KBM-7 (cell line): Measurements from ENCODE around the gene FXN.
"Not testable (repeated sequence)": the region's sequence is repeated elsewhere in the genome, so short reads cannot be mapped to it uniquely, and the experiment has no call there.

Experiments
- DNase-seq: peaks from one replicate; pipeline ENCODE4 v3.0.0-alpha.2; 2015
- in situ Hi-C: fragments of 300-500 bp; cut with MboI; formaldehyde crosslinking; loops from 2 replicates; pipeline ENCODE4 v1.14.3; 2020; ENCODE audit warnings: low sequenced_read_pairs, low pct_unique_long_range_greater_than_20kb, mixed read lengths

Gene FXN

GRCh38 chr9:69089082-69089481 is 53.5 kb downstream of the FXN start:
- in situ Hi-C loops: no loop called here
- DNase-seq: no peak

GRCh38 chr9:69089491-69089890 is 53.9 kb downstream of the FXN start:
- DNase-seq: no peak

GRCh38 chr9:69090140-69090750 is 54.7 kb downstream of the FXN start:
- in situ Hi-C loops: no loop called here

More at GRCh38 chr9:69089491-69089890, 53.9 kb downstream of the FXN start:
- in situ Hi-C loops: no loop called here

GRCh38 chr9:69090946-69091345 is 55.4 kb downstream of the FXN start:
- DNase-seq: no peak
- in situ Hi-C loops: no loop called here

More at GRCh38 chr9:69090140-69090750, 54.7 kb downstream of the FXN start:
- DNase-seq: no peak

GRCh38 chr9:69093471-69094103 is 58.0 kb downstream of the FXN start:
- in situ Hi-C loops: no loop called here
- DNase-seq: no peak

- DNase-seq, in situ Hi-C loops: not testable (repeated sequence)
Observed at GRCh38 chr9:69094361-69095135, 59.0 kb downstream of the FXN start.

- no peak for DNase-seq
- in situ Hi-C loops: no loop called here
Observed at GRCh38 chr9:69097064-69097463, 61.5 kb downstream of the FXN start.

- in situ Hi-C loops: no loop called here
- DNase-seq: no peak
Observed at GRCh38 chr9:69097923-69098593, 62.5 kb downstream of the FXN start.

GRCh38 chr9:69103348-69103996 is 67.9 kb downstream of the FXN start:
- DNase-seq, in situ Hi-C loops: not testable (repeated sequence)

GRCh38 chr9:69104830-69105527 is 69.4 kb downstream of the FXN start:
- in situ Hi-C loops: no loop called here
- no peak for DNase-seq

GRCh38 chr9:69107771-69108170 is 72.2 kb downstream of the FXN start:
- DNase-seq: no peak
- in situ Hi-C loops: no loop called here

- DNase-seq, in situ Hi-C loops: not testable (repeated sequence)
Observed at GRCh38 chr9:69108706-69109105, 73.2 kb downstream of the FXN start.

GRCh38 chr9:69109152-69109551 is 73.6 kb downstream of the FXN start:
- no peak for DNase-seq
- in situ Hi-C loops: no loop called here

GRCh38 chr9:69112646-69113045 is 77.1 kb downstream of the FXN start:
- in situ Hi-C loops: not testable (repeated sequence)

GRCh38 chr9:69115621-69116020 is 80.1 kb downstream of the FXN start:
- DNase-seq: no peak
- in situ Hi-C loops: no loop called here

More at GRCh38 chr9:69112646-69113045, 77.1 kb downstream of the FXN start:
- not testable (repeated sequence) for DNase-seq

GRCh38 chr9:69118656-69119055 is 83.1 kb downstream of the FXN start:
- in situ Hi-C loops: no loop called here
- DNase-seq: no peak

- in situ Hi-C loops: no loop called here
- peak; percentile 40 for DNase-seq
Observed at GRCh38 chr9:69120380-69121154, 85.0 kb downstream of the FXN start.
